ENCODE results near the gene MB.
A peak's percentile ranks its signal among the peaks of the same experiment; 100 is the strongest.

Gene MB

DNA sequence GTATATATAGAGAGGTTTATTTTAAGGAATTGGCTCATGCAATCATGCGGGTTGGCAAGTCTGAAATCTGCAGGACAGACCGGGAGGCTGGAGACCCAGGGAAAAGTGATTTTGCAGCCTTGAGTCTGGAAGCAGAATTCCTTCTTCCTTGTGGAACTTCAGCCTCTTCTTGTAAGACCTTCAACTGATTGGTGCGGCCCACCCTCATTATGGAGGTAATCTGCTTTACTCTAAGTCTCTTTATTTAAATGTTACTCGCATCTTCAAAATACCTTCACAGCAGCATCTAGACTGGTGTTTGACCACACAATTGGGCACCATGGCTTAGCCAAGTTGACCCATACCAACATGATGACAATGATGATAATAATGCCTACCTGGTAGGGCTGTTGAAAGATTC is 17.8 kb downstream of the MB start:
- no peak overlapping the region for H2BK120ac ChIP-seq (ENCODE audit: insufficient read depth, low read length, poor library complexity)
- no peak overlapping the region for H3K27ac ChIP-seq (ENCODE audit: low read depth, low read length)
- no peak overlapping the region for H4K8ac ChIP-seq (ENCODE audit: low read depth, low read length)
- no peak overlapping the region for H3K23ac ChIP-seq (ENCODE audit: low read length)
- no peak overlapping the region for H2AFZ ChIP-seq (ENCODE audit: insufficient read depth, low read length, poor library complexity)
- no peak overlapping the region for H2BK12ac ChIP-seq (ENCODE audit: low read length)
- no peak overlapping the region for H3K4me2 ChIP-seq (ENCODE audit: low read length)
- no peak overlapping the region for H4K12ac ChIP-seq (ENCODE audit: low read depth, low read length)
- H3K27me3 ChIP-seq (ENCODE audit: insufficient read depth, low read length): no peaks in the 10 kb centered on the region
- peaks cover 2 to 17% of the 10 kb centered on the region in 2 experiments for H3K4me1 ChIP-seq (ENCODE audit: control insufficient read depth in 1 of 2, insufficient read depth in 2 of 2, low read length in 2 of 2)
- no peak overlapping the region for H3K18ac ChIP-seq (ENCODE audit: low read length)
- H3K4me3 ChIP-seq (ENCODE audit: low read depth, low read length): no peak overlapping the region
- H2BK5ac ChIP-seq (ENCODE audit: low read depth, low read length, poor library complexity): no peak overlapping the region
- no peak overlapping the region for H3K14ac ChIP-seq (ENCODE audit: low read length)
- no peak overlapping the region for H3K9ac ChIP-seq (ENCODE audit: low read length)
- H2AK5ac ChIP-seq (ENCODE audit: low read length): no peak overlapping the region
- no peaks in the 10 kb centered on the region for H3K79me2 ChIP-seq (ENCODE audit: control insufficient read depth, insufficient read depth, low read length, poor library complexity)
- WGBS (ENCODE audit: extremely low coverage, insufficient coverage, insufficient read length): no CpG with 5 or more reads among the region's 4 CpGs
- H4K91ac ChIP-seq (ENCODE audit: low read depth, low read length): no peak overlapping the region
- H3K9me3 ChIP-seq (ENCODE audit: insufficient read depth, low read depth, low read length): no peaks in the 10 kb centered on the region
- no peak for DNase-seq
- no peak overlapping the region for H3K4ac ChIP-seq (ENCODE audit: low read depth, low read length)
- no peaks in the 10 kb centered on the region for H3K36me3 ChIP-seq (ENCODE audit: control insufficient read depth in 1 of 2, insufficient read depth in 2 of 2, low read length in 2 of 2)
- H3K79me1 ChIP-seq (ENCODE audit: low read length): peaks cover 2% of the 10 kb centered on the region

GRCh38 chr22:35598396-35598710 is 18.8 kb downstream of the MB start:
- H4K91ac ChIP-seq (ENCODE audit: low read depth, low read length): no peak overlapping the region

GRCh38 chr22:35597692-35598395 is 19.3 kb downstream of the MB start:
- no peak overlapping the region for H4K12ac ChIP-seq (ENCODE audit: low read depth, low read length)
- H3K4ac ChIP-seq (ENCODE audit: low read depth, low read length): no peak overlapping the region
- H3K27ac ChIP-seq (ENCODE audit: low read depth, low read length): no peak overlapping the region
- no peak overlapping the region for H2AFZ ChIP-seq (ENCODE audit: insufficient read depth, low read length, poor library complexity)
- H2BK5ac ChIP-seq (ENCODE audit: low read depth, low read length, poor library complexity): no peak overlapping the region
- H3K79me1 ChIP-seq (ENCODE audit: low read length): no peaks in the 10 kb centered on the region
- H3K4me1 ChIP-seq (ENCODE audit: control insufficient read depth in 1 of 2, insufficient read depth in 2 of 2, low read length in 2 of 2): peaks cover 0 to 11% of the 10 kb centered on the region in 2 experiments
- no peak overlapping the region for H4K91ac ChIP-seq (ENCODE audit: low read depth, low read length)
- H2AK5ac ChIP-seq (ENCODE audit: low read length): no peak overlapping the region
- no peak overlapping the region for H2BK120ac ChIP-seq (ENCODE audit: insufficient read depth, low read length, poor library complexity)
- no CpG with 5 or more reads among the region's 16 CpGs for WGBS (ENCODE audit: extremely low coverage, insufficient coverage, insufficient read length)
- H3K18ac ChIP-seq (ENCODE audit: low read length): no peak overlapping the region
- H3K79me2 ChIP-seq (ENCODE audit: control insufficient read depth, insufficient read depth, low read length, poor library complexity): no peaks in the 10 kb centered on the region
- no peaks in the 10 kb centered on the region for H3K9me3 ChIP-seq (ENCODE audit: insufficient read depth, low read depth, low read length)
- no peak overlapping the region for H3K9ac ChIP-seq (ENCODE audit: low read length)
- H3K23ac ChIP-seq (ENCODE audit: low read length): no peak overlapping the region
- no peak for DNase-seq
- H2BK12ac ChIP-seq (ENCODE audit: low read length): no peak overlapping the region
- H3K4me2 ChIP-seq (ENCODE audit: low read length): no peak overlapping the region
- H3K36me3 ChIP-seq (ENCODE audit: control insufficient read depth in 1 of 2, insufficient read depth in 2 of 2, low read length in 2 of 2): no peaks in the 10 kb centered on the region
- no peak overlapping the region for H3K4me3 ChIP-seq (ENCODE audit: low read depth, low read length)
- H4K8ac ChIP-seq (ENCODE audit: low read depth, low read length): no peak overlapping the region
- no peaks in the 10 kb centered on the region for H3K27me3 ChIP-seq (ENCODE audit: insufficient read depth, low read length)
- no peak overlapping the region for H3K14ac ChIP-seq (ENCODE audit: low read length)

More at GRCh38 chr22:35598396-35598710, 18.8 kb downstream of the MB start:
- H3K36me3 ChIP-seq (ENCODE audit: control insufficient read depth in 1 of 2, insufficient read depth in 2 of 2, low read length in 2 of 2): no peaks in the 10 kb centered on the region
- no peak for DNase-seq
- H3K23ac ChIP-seq (ENCODE audit: low read length): no peak overlapping the region
- no peak overlapping the region for H3K4ac ChIP-seq (ENCODE audit: low read depth, low read length)
- H3K79me1 ChIP-seq (ENCODE audit: low read length): peaks cover 2% of the 10 kb centered on the region
- no peak overlapping the region for H2BK12ac ChIP-seq (ENCODE audit: low read length)
- no peaks in the 10 kb centered on the region for H3K79me2 ChIP-seq (ENCODE audit: control insufficient read depth, insufficient read depth, low read length, poor library complexity)
- no peak overlapping the region for H3K4me3 ChIP-seq (ENCODE audit: low read depth, low read length)
- no peak overlapping the region for H2AFZ ChIP-seq (ENCODE audit: insufficient read depth, low read length, poor library complexity)
- no peak overlapping the region for H3K18ac ChIP-seq (ENCODE audit: low read length)
- no peak overlapping the region for H3K4me2 ChIP-seq (ENCODE audit: low read length)
- no peak overlapping the region for H3K9ac ChIP-seq (ENCODE audit: low read length)
- H3K4me1 ChIP-seq (ENCODE audit: control insufficient read depth in 1 of 2, insufficient read depth in 2 of 2, low read length in 2 of 2): peaks cover 0 to 11% of the 10 kb centered on the region in 2 experiments
- H4K8ac ChIP-seq (ENCODE audit: low read depth, low read length): no peak overlapping the region
- H2BK120ac ChIP-seq (ENCODE audit: insufficient read depth, low read length, poor library complexity): no peak overlapping the region
- H3K14ac ChIP-seq (ENCODE audit: low read length): no peak overlapping the region
- no peak overlapping the region for H4K12ac ChIP-seq (ENCODE audit: low read depth, low read length)
- no peak overlapping the region for H2AK5ac ChIP-seq (ENCODE audit: low read length)
- no peaks in the 10 kb centered on the region for H3K27me3 ChIP-seq (ENCODE audit: insufficient read depth, low read length)
- no peak overlapping the region for H2BK5ac ChIP-seq (ENCODE audit: low read depth, low read length, poor library complexity)
- no peaks in the 10 kb centered on the region for H3K9me3 ChIP-seq (ENCODE audit: insufficient read depth, low read depth, low read length)
- H3K27ac ChIP-seq (ENCODE audit: low read depth, low read length): no peak overlapping the region
- no CpG with 5 or more reads among the region's 4 CpGs for WGBS (ENCODE audit: extremely low coverage, insufficient coverage, insufficient read length)

DNA sequence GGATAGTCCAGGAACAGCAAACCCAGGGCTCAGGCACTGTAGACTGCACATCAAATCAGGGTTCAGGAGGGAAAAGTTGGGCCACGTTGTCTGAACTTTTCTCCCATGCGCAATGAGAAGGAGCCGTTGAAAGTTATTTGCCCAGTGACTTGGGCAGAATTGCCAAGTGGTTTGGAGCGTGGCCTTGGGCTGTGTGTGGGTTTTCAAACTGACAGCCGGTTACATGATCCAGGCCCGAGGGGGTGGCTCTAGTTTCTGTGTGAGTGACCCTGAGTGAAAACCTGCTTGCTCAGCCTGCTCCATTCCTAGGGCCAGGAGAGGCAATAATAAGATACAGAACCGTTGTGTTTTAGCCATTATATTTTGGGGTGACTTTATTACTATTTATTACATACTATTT is 20.3 kb downstream of the MB start:
- no peak overlapping the region for H3K14ac ChIP-seq (ENCODE audit: low read length)
- H2AFZ ChIP-seq (ENCODE audit: insufficient read depth, low read length, poor library complexity): no peak overlapping the region
- peak overlapping the region; percentile 33 for H3K27ac ChIP-seq (ENCODE audit: low read depth, low read length)
- H4K12ac ChIP-seq (ENCODE audit: low read depth, low read length): no peak overlapping the region
- H2BK120ac ChIP-seq (ENCODE audit: insufficient read depth, low read length, poor library complexity): no peak overlapping the region
- no peaks in the 10 kb centered on the region for H3K36me3 ChIP-seq (ENCODE audit: control insufficient read depth in 1 of 2, insufficient read depth in 2 of 2, low read length in 2 of 2)
- H2AK5ac ChIP-seq (ENCODE audit: low read length): no peak overlapping the region
- peak overlapping the region; percentile 26 for H3K4me2 ChIP-seq (ENCODE audit: low read length)
- H3K27me3 ChIP-seq (ENCODE audit: insufficient read depth, low read length): no peaks in the 10 kb centered on the region
- no peak overlapping the region for H3K4ac ChIP-seq (ENCODE audit: low read depth, low read length)
- no peak overlapping the region for H3K23ac ChIP-seq (ENCODE audit: low read length)
- no peak overlapping the region for H3K18ac ChIP-seq (ENCODE audit: low read length)
- no peak overlapping the region for H3K9ac ChIP-seq (ENCODE audit: low read length)
- no peaks in the 10 kb centered on the region for H3K9me3 ChIP-seq (ENCODE audit: insufficient read depth, low read depth, low read length)
- no CpG with 5 or more reads among the region's 7 CpGs for WGBS (ENCODE audit: extremely low coverage, insufficient coverage, insufficient read length)
- H4K91ac ChIP-seq (ENCODE audit: low read depth, low read length): no peak overlapping the region
- H2BK5ac ChIP-seq (ENCODE audit: low read depth, low read length, poor library complexity): no peak overlapping the region
- H3K79me2 ChIP-seq (ENCODE audit: control insufficient read depth, insufficient read depth, low read length, poor library complexity): no peaks in the 10 kb centered on the region
- H4K8ac ChIP-seq (ENCODE audit: low read depth, low read length): no peak overlapping the region
- no peaks in the 10 kb centered on the region for H3K79me1 ChIP-seq (ENCODE audit: low read length)
- H3K4me3 ChIP-seq (ENCODE audit: low read depth, low read length): no peak overlapping the region
- H2BK12ac ChIP-seq (ENCODE audit: low read length): no peak overlapping the region
- DNase-seq: no peak
- peaks cover 2 to 8% of the 10 kb centered on the region in 2 experiments for H3K4me1 ChIP-seq (ENCODE audit: control insufficient read depth in 1 of 2, insufficient read depth in 2 of 2, low read length in 2 of 2)

All from trophoblast cell (in vitro differentiated cells and primary cell).